HCT116 (cell line): ENCODE data around the gene SNPH. TPM values are rescaled to one million over a fixed set of nuclear protein-coding genes. Genes with fewer than 3 reads are reported as not detected.

Source experiments
- ATAC-seq: fragments of 200-7000 bp; cut with Tn5 transposase; 2 replicates; pipeline ENCODE4 v1.9.1; 2020; ENCODE audit warnings: mild to moderate bottlenecking, moderate library complexity
- BruUV-seq: library from RNA; stranded (reverse); fragments of 400-500 nt; replicated peaks from 2 replicates; lab custom pipeline; 2021; lab: Mats Ljungman, UMichigan
- CTCF ChIA-PET: fragments of 300-600 bp; sonication (Branson Sonifier 250); formaldehyde crosslinking; loops from one replicate; lab custom pipeline; 2021; ENCODE audit warnings: antibody characterized with exemption; lab: Charles Lee
- POLR2A ChIA-PET: fragments of 300-600, 350-600 bp; sonication (Branson Sonifier 250); formaldehyde crosslinking; loops from one replicate; lab custom pipeline; 2021; ENCODE audit warnings: antibody characterized with exemption; lab: Charles Lee
- RAD21 ChIA-PET, 2 experiments: fragments of 300-600 bp; sonication (Branson Sonifier 250); formaldehyde crosslinking; loops; one replicate each; lab custom pipeline; 2023; ENCODE audit warnings: low total read pairs in 2 of 2; ENCODE audit not compliant: uncharacterized antibody in 2 of 2, unreplicated experiment in 2 of 2, low non-redundant PET in 1 of 2; lab: Charles Lee
- DNase-seq: peaks from one replicate; pipeline ENCODE4 v3.0.0-alpha.2; 2010; ENCODE audit warnings: low read depth, low spot score
- H2AFZ ChIP-seq: fragments of 200-600 bp; shearing (Covaris generic), sonication (generic); 2 replicates; pipeline ENCODE4 v1.6.1; 2017; ENCODE audit warnings: low read depth, mixed run types, mixed read lengths, antibody characterized with exemption, low read length; ENCODE audit not compliant: poor library complexity, severe bottlenecking
- H3K27ac ChIP-seq: 2 replicates; pipeline ENCODE4 v1.5.1; 2012; ENCODE audit warnings: low read depth, low read length
- H3K27me3 ChIP-seq: fragments of 200-600 bp; sonication (generic); 2 replicates; pipeline ENCODE4 v1.6.1; 2016; ENCODE audit warnings: mixed run types, low read length, mixed read lengths; ENCODE audit not compliant: insufficient read depth
- H3K36me3 ChIP-seq, 2 experiments: fragments of 200-500 bp in 1 of 2; fragments of 200-600 bp in 1 of 2; sonication (Bioruptor generic) in 1 of 2; sonication (generic) in 1 of 2; 2 replicates each; pipeline versions ENCODE4 v1.5.1 to v1.6.1; 2014 to 2016; ENCODE audit warnings: low read length in 2 of 2, inconsistent platforms in 1 of 2, mixed read lengths in 1 of 2, mixed run types in 1 of 2; ENCODE audit not compliant: insufficient read depth in 2 of 2, control insufficient read depth in 1 of 2
- H3K4me1 ChIP-seq, 2 experiments: fragments of 200-600 bp in 1 of 2; sonication (generic) in 1 of 2; 2 replicates each; pipeline versions ENCODE4 v1.5.1 to v1.6.1; 2012 to 2017; ENCODE audit warnings: low read length in 2 of 2, inconsistent platforms in 1 of 2, mild to moderate bottlenecking in 1 of 2, mixed read lengths in 1 of 2, mixed run types in 1 of 2, moderate library complexity in 1 of 2; ENCODE audit not compliant: insufficient read depth in 2 of 2, control insufficient read depth in 1 of 2
- H3K4me2 ChIP-seq: fragments of 200-600 bp; sonication (generic); 2 replicates; pipeline ENCODE4 v1.6.1; 2017; ENCODE audit warnings: mixed run types, low read length, mixed read lengths
- H3K4me3 ChIP-seq, 2 experiments: fragments of 200-600 bp in 1 of 2; sonication (generic) in 1 of 2; replicated peaks in 1 of 2; 2 replicates each; pipeline ENCODE4 v1.5.1; 2011 to 2016; ENCODE audit warnings: low read length in 2 of 2, control low read depth in 1 of 2, low read depth in 1 of 2, mild to moderate bottlenecking in 1 of 2, mixed read lengths in 1 of 2, mixed run types in 1 of 2
- H3K79me2 ChIP-seq: fragments of 200-600 bp; sonication (generic); 2 replicates; pipeline ENCODE4 v1.6.1; 2017; ENCODE audit warnings: mild to moderate bottlenecking, mixed run types, low read length, moderate library complexity, mixed read lengths; ENCODE audit not compliant: insufficient read depth
- H3K9ac ChIP-seq: fragments of 200-600 bp; sonication (generic); 2 replicates; pipeline ENCODE4 v1.6.1; 2016; ENCODE audit warnings: low read length, mixed read lengths
- H3K9me2 ChIP-seq: fragments of 200-600 bp; sonication (generic), shearing (Covaris generic); 2 replicates; pipeline ENCODE4 v1.6.1; 2017; ENCODE audit warnings: mixed run types, mild to moderate bottlenecking, moderate library complexity; ENCODE audit not compliant: insufficient read depth
- H3K9me3 ChIP-seq, 2 experiments: fragments of 200-500 bp in 1 of 2; fragments of 200-600 bp in 1 of 2; sonication (Bioruptor generic) in 1 of 2; sonication (generic) in 1 of 2; 2 replicates each; pipeline ENCODE4 v1.6.1; 2014 to 2017; ENCODE audit warnings: low read length in 2 of 2, mixed read lengths in 2 of 2, inconsistent platforms in 1 of 2, low read depth in 1 of 2, mild to moderate bottlenecking in 1 of 2, mixed run types in 1 of 2, moderate library complexity in 1 of 2; ENCODE audit not compliant: control insufficient read depth in 1 of 2, insufficient read depth in 1 of 2
- H4K20me1 ChIP-seq: fragments of 200-600 bp; sonication (generic), shearing (Covaris generic); 2 replicates; pipeline ENCODE4 v1.6.1; 2017; ENCODE audit warnings: mixed run types, mild to moderate bottlenecking, moderate library complexity; ENCODE audit not compliant: insufficient read depth
- CBX3 ChIP-seq: IDR thresholded peaks from 2 replicates; pipeline ENCODE4 v1.6.1; 2012; ENCODE audit warnings: low read depth
- CEBPB ChIP-seq: IDR thresholded peaks from 2 replicates; pipeline ENCODE4 v1.6.1; 2012; ENCODE audit warnings: low read depth
- EGR1 ChIP-seq: IDR thresholded peaks from 2 replicates; pipeline ENCODE4 v1.6.1; 2012; ENCODE audit warnings: low read depth
- EZH2phosphoT487 ChIP-seq: fragments of 200-600 bp; IDR thresholded peaks from 2 replicates; pipeline ENCODE4 v1.6.1; 2018; ENCODE audit warnings: antibody characterized with exemption, borderline replicate concordance
- JUND ChIP-seq: IDR thresholded peaks from 2 replicates; pipeline ENCODE4 v1.6.1; 2012
- POLR2AphosphoS5 ChIP-seq: IDR thresholded peaks from 2 replicates; pipeline ENCODE4 v1.6.1; 2011; ENCODE audit warnings: mild to moderate bottlenecking, low read depth, low read length, moderate library complexity
- SP1 ChIP-seq: IDR thresholded peaks from 2 replicates; pipeline ENCODE4 v1.6.1; 2012; ENCODE audit warnings: low read depth
- SRF ChIP-seq: IDR thresholded peaks from 2 replicates; pipeline ENCODE4 v1.6.1; 2012; ENCODE audit warnings: low read depth
- YY1 ChIP-seq: IDR thresholded peaks from 2 replicates; pipeline ENCODE4 v1.6.1; 2011; ENCODE audit warnings: low read length, low read depth, moderate library complexity, mild to moderate bottlenecking; ENCODE audit not compliant: insufficient replicate concordance; ENCODE audit errors: extremely low read depth
- ZFX ChIP-seq: fragments of 450-650 bp; IDR thresholded peaks from 2 replicates; pipeline ENCODE4 v1.6.1; 2017
- ZNF274 ChIP-seq: fragments of 200-500 bp; sonication (Bioruptor generic); IDR thresholded peaks from 2 replicates; pipeline ENCODE4 v1.6.1; 2014; ENCODE audit warnings: mild to moderate bottlenecking, low read depth, low read length, inconsistent platforms
- intact Hi-C: fragments of 100-400 bp; cut with micrococcal nuclease; formaldehyde crosslinking; loops from 2 replicates; pipeline ENCODE4 v1.10.0; 2022
- total RNA-seq: library from RNA; stranded (reverse); gene quantifications from one replicate; pipeline ENCODE4 v1.2.1, GENCODE V29; 2021; ENCODE audit not compliant: unreplicated experiment
- TF ChIP-seq, protein P1 (sequence below): IDR thresholded peaks from 2 replicates; pipeline ENCODE4 v1.6.1; 2011; ENCODE audit warnings: mild to moderate bottlenecking, low read length, moderate library complexity; ENCODE audit not compliant: insufficient replicate concordance; ENCODE audit errors: extremely low read depth
- TF ChIP-seq, protein P2 (sequence below): IDR thresholded peaks from 2 replicates; pipeline ENCODE4 v1.6.1; 2012; ENCODE audit warnings: low read depth
- TF ChIP-seq, protein P3 (sequence below): IDR thresholded peaks from 2 replicates; pipeline ENCODE4 v1.6.1; 2012

SNPH gene
- total RNA-seq, 1 experiment from 2014 or later: 3.2 TPM

DNA sequence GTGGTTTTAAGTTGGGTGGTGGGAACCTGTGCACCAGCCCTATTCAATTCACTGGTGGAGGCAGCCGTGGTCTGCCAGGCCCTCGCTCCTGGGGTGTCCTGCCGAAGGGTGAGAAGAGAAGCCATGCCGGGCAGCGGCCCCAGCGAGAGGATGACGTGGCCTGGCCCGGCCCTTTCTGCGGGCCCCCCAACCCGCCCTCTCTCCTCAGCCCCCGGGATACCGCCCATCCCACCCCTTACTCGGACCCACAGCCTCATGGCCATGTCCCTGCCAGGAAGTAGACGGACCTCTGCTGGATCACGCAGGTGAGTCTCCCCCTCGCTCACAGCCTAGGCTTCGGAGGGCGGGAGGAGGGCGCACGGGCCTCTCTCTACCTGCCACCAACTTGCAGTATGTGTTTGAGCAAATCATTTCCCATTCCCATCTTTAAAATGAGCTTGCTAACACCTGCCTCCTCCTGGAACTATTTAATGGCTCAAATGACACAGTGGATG lies 30.1 kb downstream of the SNPH start:
- Histone ChIP-seq H3K4me2 (no peak overlapping the region), H3K4me3 (no peak overlapping the region)
- no peak for ATAC-seq
- no peak for TF ChIP-seq EGR1
- no peak for TF ChIP-seq EZH2phosphoT487
- no peak for TF ChIP-seq ZNF274
- TF ChIP-seq SP1: no peak
- no peak for TF ChIP-seq ZFX
- no peak for TF ChIP-seq CBX3
- TF ChIP-seq CEBPB: no peak
- TF ChIP-seq, protein P1, sequence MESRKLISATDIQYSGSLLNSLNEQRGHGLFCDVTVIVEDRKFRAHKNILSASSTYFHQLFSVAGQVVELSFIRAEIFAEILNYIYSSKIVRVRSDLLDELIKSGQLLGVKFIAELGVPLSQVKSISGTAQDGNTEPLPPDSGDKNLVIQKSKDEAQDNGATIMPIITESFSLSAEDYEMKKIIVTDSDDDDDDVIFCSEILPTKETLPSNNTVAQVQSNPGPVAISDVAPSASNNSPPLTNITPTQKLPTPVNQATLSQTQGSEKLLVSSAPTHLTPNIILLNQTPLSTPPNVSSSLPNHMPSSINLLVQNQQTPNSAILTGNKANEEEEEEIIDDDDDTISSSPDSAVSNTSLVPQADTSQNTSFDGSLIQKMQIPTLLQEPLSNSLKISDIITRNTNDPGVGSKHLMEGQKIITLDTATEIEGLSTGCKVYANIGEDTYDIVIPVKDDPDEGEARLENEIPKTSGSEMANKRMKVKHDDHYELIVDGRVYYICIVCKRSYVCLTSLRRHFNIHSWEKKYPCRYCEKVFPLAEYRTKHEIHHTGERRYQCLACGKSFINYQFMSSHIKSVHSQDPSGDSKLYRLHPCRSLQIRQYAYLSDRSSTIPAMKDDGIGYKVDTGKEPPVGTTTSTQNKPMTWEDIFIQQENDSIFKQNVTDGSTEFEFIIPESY: no peak
- TF ChIP-seq SRF: no peak
- no peak for TF ChIP-seq JUND
- TF ChIP-seq, protein P2, sequence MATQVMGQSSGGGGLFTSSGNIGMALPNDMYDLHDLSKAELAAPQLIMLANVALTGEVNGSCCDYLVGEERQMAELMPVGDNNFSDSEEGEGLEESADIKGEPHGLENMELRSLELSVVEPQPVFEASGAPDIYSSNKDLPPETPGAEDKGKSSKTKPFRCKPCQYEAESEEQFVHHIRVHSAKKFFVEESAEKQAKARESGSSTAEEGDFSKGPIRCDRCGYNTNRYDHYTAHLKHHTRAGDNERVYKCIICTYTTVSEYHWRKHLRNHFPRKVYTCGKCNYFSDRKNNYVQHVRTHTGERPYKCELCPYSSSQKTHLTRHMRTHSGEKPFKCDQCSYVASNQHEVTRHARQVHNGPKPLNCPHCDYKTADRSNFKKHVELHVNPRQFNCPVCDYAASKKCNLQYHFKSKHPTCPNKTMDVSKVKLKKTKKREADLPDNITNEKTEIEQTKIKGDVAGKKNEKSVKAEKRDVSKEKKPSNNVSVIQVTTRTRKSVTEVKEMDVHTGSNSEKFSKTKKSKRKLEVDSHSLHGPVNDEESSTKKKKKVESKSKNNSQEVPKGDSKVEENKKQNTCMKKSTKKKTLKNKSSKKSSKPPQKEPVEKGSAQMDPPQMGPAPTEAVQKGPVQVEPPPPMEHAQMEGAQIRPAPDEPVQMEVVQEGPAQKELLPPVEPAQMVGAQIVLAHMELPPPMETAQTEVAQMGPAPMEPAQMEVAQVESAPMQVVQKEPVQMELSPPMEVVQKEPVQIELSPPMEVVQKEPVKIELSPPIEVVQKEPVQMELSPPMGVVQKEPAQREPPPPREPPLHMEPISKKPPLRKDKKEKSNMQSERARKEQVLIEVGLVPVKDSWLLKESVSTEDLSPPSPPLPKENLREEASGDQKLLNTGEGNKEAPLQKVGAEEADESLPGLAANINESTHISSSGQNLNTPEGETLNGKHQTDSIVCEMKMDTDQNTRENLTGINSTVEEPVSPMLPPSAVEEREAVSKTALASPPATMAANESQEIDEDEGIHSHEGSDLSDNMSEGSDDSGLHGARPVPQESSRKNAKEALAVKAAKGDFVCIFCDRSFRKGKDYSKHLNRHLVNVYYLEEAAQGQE: no peak
- no peak for TF ChIP-seq YY1
- TF ChIP-seq, protein P3, sequence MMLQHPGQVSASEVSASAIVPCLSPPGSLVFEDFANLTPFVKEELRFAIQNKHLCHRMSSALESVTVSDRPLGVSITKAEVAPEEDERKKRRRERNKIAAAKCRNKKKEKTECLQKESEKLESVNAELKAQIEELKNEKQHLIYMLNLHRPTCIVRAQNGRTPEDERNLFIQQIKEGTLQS: no peak
- no peak for TF ChIP-seq POLR2AphosphoS5
- TF ChIP-seq, all 23 proteins: peak for 0
- Histone ChIP-seq H3K36me3 (no peaks in the 10 kb centered on the region), H3K27ac (no peak overlapping the region), H3K27me3 (no peaks in the 10 kb centered on the region), H3K9me3 (no peaks in the 10 kb centered on the region), H3K9me2 (no peaks in the 10 kb centered on the region), H2AFZ (no peak overlapping the region), H3K9ac (no peak overlapping the region), H3K4me1 (peaks cover 8% of the 10 kb centered on the region in 2 experiments), H4K20me1 (no peaks in the 10 kb centered on the region), H3K79me2 (no peaks in the 10 kb centered on the region)
- BruUV-seq: no TSS peak
- intact Hi-C loops: no loop called here
- no peak for DNase-seq
- POLR2A ChIA-PET: no interaction called here
- CTCF ChIA-PET: no interaction called here
- RAD21 ChIA-PET: no interaction called here
